Measurements from ENCODE around the gene MRPS21.

DNA sequence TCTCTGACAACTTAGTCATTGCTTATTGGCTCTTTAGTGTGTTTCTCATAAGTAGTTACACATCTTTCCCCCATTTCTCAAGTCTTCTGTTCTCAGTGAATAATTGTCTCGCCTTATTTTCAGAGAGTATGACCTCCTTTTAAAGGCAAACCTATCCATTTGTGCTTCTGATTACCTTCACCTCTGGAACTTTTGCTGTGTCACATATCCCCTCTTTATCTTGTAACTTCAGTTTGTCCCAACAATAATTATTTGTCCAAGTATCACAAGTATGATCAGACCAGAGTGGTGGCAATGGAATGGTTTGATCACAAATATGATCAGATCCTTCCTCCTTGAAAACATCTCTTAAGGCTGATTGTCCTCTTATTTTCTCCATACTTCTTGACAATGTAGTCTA lies 5.3 kb upstream of the MRPS21 start:
- TF ChIP-seq, protein P1, sequence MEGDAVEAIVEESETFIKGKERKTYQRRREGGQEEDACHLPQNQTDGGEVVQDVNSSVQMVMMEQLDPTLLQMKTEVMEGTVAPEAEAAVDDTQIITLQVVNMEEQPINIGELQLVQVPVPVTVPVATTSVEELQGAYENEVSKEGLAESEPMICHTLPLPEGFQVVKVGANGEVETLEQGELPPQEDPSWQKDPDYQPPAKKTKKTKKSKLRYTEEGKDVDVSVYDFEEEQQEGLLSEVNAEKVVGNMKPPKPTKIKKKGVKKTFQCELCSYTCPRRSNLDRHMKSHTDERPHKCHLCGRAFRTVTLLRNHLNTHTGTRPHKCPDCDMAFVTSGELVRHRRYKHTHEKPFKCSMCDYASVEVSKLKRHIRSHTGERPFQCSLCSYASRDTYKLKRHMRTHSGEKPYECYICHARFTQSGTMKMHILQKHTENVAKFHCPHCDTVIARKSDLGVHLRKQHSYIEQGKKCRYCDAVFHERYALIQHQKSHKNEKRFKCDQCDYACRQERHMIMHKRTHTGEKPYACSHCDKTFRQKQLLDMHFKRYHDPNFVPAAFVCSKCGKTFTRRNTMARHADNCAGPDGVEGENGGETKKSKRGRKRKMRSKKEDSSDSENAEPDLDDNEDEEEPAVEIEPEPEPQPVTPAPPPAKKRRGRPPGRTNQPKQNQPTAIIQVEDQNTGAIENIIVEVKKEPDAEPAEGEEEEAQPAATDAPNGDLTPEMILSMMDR (IDR thresholded peaks at IDR 0.05; ENCODE audit: low read depth, low read length): no peak
- no peak for TF ChIP-seq MYC (IDR thresholded peaks at IDR 0.05; ENCODE audit: low read depth, low read length)

Data from NB4 (cell line).